WTC11 (cell line): Measurements from ENCODE around the gene STAC2. TPM values are rescaled to one million over a fixed set of nuclear protein-coding genes. Genes with fewer than 3 reads are reported as not detected.
A peak's percentile ranks its signal among the peaks of the same experiment; 100 is the strongest.

ENCODE experiments used
- ATAC-seq: fragments of 200-7000 bp; cut with Tn5 transposase; 2 replicates; pipeline ENCODE4 v1.10.0; 2021; ENCODE audit warnings: mild to moderate bottlenecking, moderate library complexity
- CTCF ChIA-PET: fragments of 300-600 bp; sonication (Branson Sonifier 250); formaldehyde crosslinking; loops from one replicate; lab custom pipeline; 2021; ENCODE audit warnings: antibody characterized with exemption; lab: Charles Lee
- POLR2A ChIA-PET: fragments of 350-600 bp; sonication (Branson Sonifier 250); formaldehyde crosslinking; loops from one replicate; lab custom pipeline; 2021; ENCODE audit warnings: antibody characterized with exemption; lab: Charles Lee
- DNase-seq: peaks from one replicate; pipeline ENCODE4 v3.0.0; 2021; ENCODE audit warnings: low spot score
- H3K27ac Mint-ChIP-seq: 2 replicates; pipeline ENCODE4 v1.8.0; 2021; ENCODE audit warnings: mixed read lengths
- H3K27me3 Mint-ChIP-seq: 2 replicates; pipeline ENCODE4 v1.8.0; 2021; ENCODE audit warnings: low read depth, mild to moderate bottlenecking, moderate library complexity, mixed read lengths
- H3K36me3 Mint-ChIP-seq: 2 replicates; pipeline ENCODE4 v1.8.0; 2021; ENCODE audit warnings: mixed read lengths
- H3K4me1 Mint-ChIP-seq: 2 replicates; pipeline ENCODE4 v1.8.0; 2022; ENCODE audit warnings: mixed read lengths
- H3K4me3 Mint-ChIP-seq: 2 replicates; pipeline ENCODE4 v1.8.0; 2021; ENCODE audit warnings: mild to moderate bottlenecking, moderate library complexity, mixed read lengths
- H3K9me3 Mint-ChIP-seq: 2 replicates; pipeline ENCODE4 v1.8.0; 2021; ENCODE audit warnings: mixed read lengths
- ATF2 ChIP-seq: sonication (generic); formaldehyde crosslinking; IDR thresholded peaks from 2 replicates; pipeline ENCODE4 v1.8.1; 2022; ENCODE audit warnings: low read depth, missing genetic modification reagents, borderline replicate concordance
- CBFB ChIP-seq: sonication (generic); formaldehyde crosslinking; IDR thresholded peaks from 2 replicates; pipeline ENCODE4 v1.8.1; 2022; ENCODE audit warnings: mild to moderate bottlenecking, low read depth, missing genetic modification reagents
- CTCF ChIP-seq: fragments of 200-600 bp; IDR thresholded peaks from 2 replicates; pipeline ENCODE4 v1.8.0; 2022; ENCODE audit warnings: antibody characterized with exemption
- GTF2I ChIP-seq: fragments of 250-450 bp; sonication (Bioruptor Pico); conservative IDR thresholded peaks from 2 replicates; pipeline ENCODE4 v1.4.0; 2021; ENCODE audit warnings: mild to moderate bottlenecking
- HMGXB4 ChIP-seq: sonication (generic); formaldehyde crosslinking; IDR thresholded peaks from 2 replicates; pipeline ENCODE4 v1.8.1; 2023; ENCODE audit warnings: mild to moderate bottlenecking, moderate library complexity, missing genetic modification reagents
- NFYB ChIP-seq: sonication (generic); formaldehyde crosslinking; conservative IDR thresholded peaks from 2 replicates; pipeline ENCODE4 v1.8.0; 2022; ENCODE audit warnings: low read depth, missing genetic modification reagents
- OVOL2 ChIP-seq: fragments of 250-450 bp; sonication (Bioruptor Pico); IDR thresholded peaks from 2 replicates; pipeline ENCODE4 v1.9.0; 2021; ENCODE audit warnings: mild to moderate bottlenecking, borderline replicate concordance
- PRDM15 ChIP-seq: sonication (generic); formaldehyde crosslinking; IDR thresholded peaks from 2 replicates; pipeline ENCODE4 v1.8.0; 2022; ENCODE audit warnings: missing genetic modification reagents
- PREB ChIP-seq: sonication (generic); formaldehyde crosslinking; IDR thresholded peaks from 2 replicates; pipeline ENCODE4 v1.8.1; 2022; ENCODE audit warnings: mild to moderate bottlenecking, missing genetic modification reagents, moderate library complexity, borderline replicate concordance
- TCF7 ChIP-seq: sonication (generic); formaldehyde crosslinking; IDR thresholded peaks from 2 replicates; pipeline ENCODE4 v1.8.0; 2022; ENCODE audit warnings: mild to moderate bottlenecking, low read depth, missing genetic modification reagents, moderate library complexity
- USF2 ChIP-seq: sonication (generic); formaldehyde crosslinking; IDR thresholded peaks from 2 replicates; pipeline ENCODE4 v1.8.1; 2023; ENCODE audit warnings: mild to moderate bottlenecking, missing genetic modification reagents, moderate library complexity
- ZSCAN18 ChIP-seq: fragments of 250-450 bp; sonication (Bioruptor Pico); IDR thresholded peaks from 2 replicates; pipeline ENCODE4 v2.1.2; 2022; ENCODE audit warnings: mild to moderate bottlenecking, moderate library complexity
- total RNA-seq: library from RNA; stranded (reverse); gene quantifications from 3 replicates; pipeline ENCODE4 v1.2.3, GENCODE V29; 2021

Gene STAC2
- total RNA-seq, 1 experiment from 2014 or later: 4.2 TPM

GRCh38 chr17:39165841-39166349, 59.9 kb downstream of the STAC2 start, which contains the start of gene ARL5C:
Gene ARL5C (minus strand): TSS chr17:39166161. CDS start chr17:39165760, 401 bp downstream.
- H3K4me3 Mint-ChIP-seq: peak within 1 kb of the TSS; percentile 94
- peaks cover 21% of the 10 kb centered on the region for H3K4me1 Mint-ChIP-seq
- POLR2A ChIA-PET: interaction anchor here (0.6 to 3.4 kb wide), 5 partner anchors 9 to 144 kb away, joined by 3 to 21 read pairs (median 4); partner anchors contain the start of gene RPL19
- ATAC-seq: no peak
- no peak within 1 kb of the TSS for H3K27ac Mint-ChIP-seq
- TF ChIP-seq PREB (CRISPR knock-in tag) (no peak), ZSCAN18 (CRISPR knock-in tag) (no peak), ATF2 (CRISPR knock-in tag) (no peak), CBFB (no peak)
- TF ChIP-seq, all 79 proteins: peak for 0
- Mint-ChIP-seq H3K36me3 (peaks cover 6% of the 10 kb centered on the region), H3K9me3 (peaks cover 9% of the 10 kb centered on the region), H3K27me3 (peaks cover 55% of the 10 kb centered on the region)
- peak; percentile 38 for DNase-seq
- CTCF ChIA-PET: interaction anchor here (1.1 to 7.0 kb wide), 21 partner anchors 8 to 295 kb away, joined by 3 to 284 read pairs (median 14); partner anchors contain the start of genes CACNB1, PLXDC1 and STAC2

- ATAC-seq: peak; percentile 1; the same call in 1 of the 2 replicates
- Mint-ChIP-seq H3K4me1 (peaks cover 21% of the 10 kb centered on the region), H3K27me3 (peaks cover 50% of the 10 kb centered on the region), H3K9me3 (peaks cover 9% of the 10 kb centered on the region), H3K4me3 (peak overlapping the region; percentile 94), H3K36me3 (peaks cover 6% of the 10 kb centered on the region)
- POLR2A ChIA-PET: interaction anchor here (0.9 to 3.4 kb wide), 9 partner anchors 10 to 296 kb away, joined by 3 to 21 read pairs (median 4); partner anchors contain the start of genes LASP1, RPL19 and STAC2
- TF ChIP-seq USF2 (CRISPR knock-in tag) (no peak), TCF7 (CRISPR knock-in tag) (0 out of 2 replicates have a peak, but pooled peaks have one; percentile 23)
- TF ChIP-seq, all 79 proteins: peak for 1
- DNase-seq: peak; percentile 37
- no peak overlapping the region for H3K27ac Mint-ChIP-seq
- CTCF ChIA-PET: interaction anchor here (0.5 to 7.0 kb wide), 78 partner anchors 9 to 1555 kb away, joined by 3 to 284 read pairs (median 4); partner anchors contain the start of genes CACNB1, FBXO47, PLXDC1 and PSMB3
These were observed 60.4 kb downstream of the STAC2 start for GRCh38 chr17:39165178-39165840.

- Mint-ChIP-seq H3K27ac (peak overlapping the region; percentile 70), H3K36me3 (peaks cover 6% of the 10 kb centered on the region), H3K9me3 (peaks cover 9% of the 10 kb centered on the region), H3K4me1 (peaks cover 21% of the 10 kb centered on the region), H3K27me3 (peaks cover 47% of the 10 kb centered on the region), H3K4me3 (peak overlapping the region; percentile 94)
- TF ChIP-seq OVOL2 (CRISPR knock-in tag) (no peak), CTCF (peak; percentile 53; the same call in 1 of the 2 replicates), NFYB (peak; percentile 77), GTF2I (CRISPR knock-in tag) (0 out of 2 replicates have a peak, but pooled peaks have one; percentile 31), PRDM15 (peak; percentile 27; the same call in 1 of the 2 replicates), HMGXB4 (CRISPR knock-in tag) (peak; percentile 91)
- ChIA-PET POLR2A (interaction anchor here (0.9 to 3.4 kb wide), 10 partner anchors 10 to 295 kb away, joined by 3 to 21 read pairs (median 4); partner anchors contain the start of genes LASP1, RPL19 and STAC2), CTCF (interaction anchor here (0.5 to 7.0 kb wide), 81 partner anchors 10 to 1555 kb away, joined by 3 to 284 read pairs (median 4); partner anchors contain the start of genes CACNB1, FBXO47, PLXDC1 and PSMB3)
- ATAC-seq: peak; percentile 96
- DNase-seq: peak; percentile 93
These were observed 61.0 kb downstream of the STAC2 start for GRCh38 chr17:39164675-39165143.
